Heart right ventricle (tissue), 16 donors: ENCODE results near the gene ATG16L1. TPM values are rescaled to one million over a fixed set of nuclear protein-coding genes. Genes with fewer than 3 reads are reported as not detected.

Experiments used
- ATAC-seq, 8 donors: fragments of 200-7000 bp; cut with Tn5 transposase; one replicate each; pipeline ENCODE4 v1.9.1; 2020; ENCODE audit warnings: mild to moderate bottlenecking in 8 of 8, moderate library complexity in 8 of 8, moderate number of reproducible peaks in 1 of 8
- DNase-seq, 2 donors: peaks; one replicate each; pipeline ENCODE4 v3.0.0-alpha.2; 2020
- H3K27ac ChIP-seq, 10 donors: fragments of 200-600 bp; sonication (generic) in 2 of 10; one replicate each; pipeline versions ENCODE4 v1.5.0 to v1.8.0; 2020 to 2022; ENCODE audit warnings: mild to moderate bottlenecking in 3 of 10
- H3K27me3 ChIP-seq, 7 donors: fragments of 200-600 bp; one replicate each; pipeline ENCODE4 v1.8.0; 2021 to 2022; ENCODE audit warnings: mild to moderate bottlenecking in 2 of 7
- H3K36me3 ChIP-seq, 9 donors: fragments of 200-600 bp; sonication (generic) in 1 of 9; one replicate each; pipeline versions ENCODE4 v1.5.0 to v1.8.0; 2020 to 2022; ENCODE audit warnings: mild to moderate bottlenecking in 2 of 9
- H3K4me1 ChIP-seq, 9 donors: fragments of 200-600 bp; sonication (generic) in 1 of 9; one replicate each; pipeline versions ENCODE4 v1.5.0 to v1.8.0; 2020 to 2022; ENCODE audit warnings: mild to moderate bottlenecking in 4 of 9
- H3K4me3 ChIP-seq, 10 donors: fragments of 200-600 bp; sonication (generic) in 2 of 10; one replicate each; pipeline versions ENCODE4 v1.5.0 to v1.8.0; 2020 to 2022; ENCODE audit warnings: mild to moderate bottlenecking in 7 of 10, moderate library complexity in 2 of 10
- H3K9me3 ChIP-seq, 11 donors: fragments of 200-600 bp in 10 of 11; sonication (generic) in 2 of 11; one replicate each; pipeline versions ENCODE4 v1.5.0 to v1.8.0; 2013 to 2022; ENCODE audit warnings: mild to moderate bottlenecking in 2 of 11, control low read depth in 1 of 11, moderate library complexity in 1 of 11
- CTCF ChIP-seq, 9 donors: fragments of 200-600 bp; sonication (generic) in 2 of 9; IDR thresholded peaks; one replicate each; pipeline versions ENCODE4 v1.5.0 to v1.8.0; 2021 to 2022; ENCODE audit warnings: antibody characterized with exemption in 9 of 9, mild to moderate bottlenecking in 5 of 9, moderate library complexity in 1 of 9
- WGBS, 2 donors: extraction: QIAGEN DNeasy Blood & Tissue Kit; methylation state at CpG; one replicate each; pipeline ENCODE4 v1.1.7; 2013; ENCODE audit warnings: inconsistent platforms in 1 of 2; 5-methylcytosine and 5-hydroxymethylcytosine counted together
- intact Hi-C, 10 donors: fragments of 100-400 bp; cut with DNase I; formaldehyde crosslinking; loops; one replicate each; pipeline versions ENCODE4 v1.11.1 to v1.14.2; 2022
- polyA plus RNA-seq, 2 donors: library from polyadenylated mRNA; stranded (reverse); fragments of 200-250 nt; gene quantifications; one replicate each; pipeline ENCODE4 v1.2.3, GENCODE V29; 2013
- total RNA-seq, 10 donors: library from RNA; stranded (reverse); fragmentation: NEBNext Ultra II Directional in 3 of 10; extraction: Animal tissue kit (Norgen Biotek cat#: 25700) in 3 of 10; gene quantifications; one replicate each; pipeline versions ENCODE4 v1.2.1 to v1.2.4, GENCODE V29; 2021 to 2023
- donor health status: Arrhythmogenic right ventricular cardiomyopathy.
- donor health status: ischemic (EF 13 %, LVEDD 7.1; RV severe dilation, severe dysfunction).
- donor health status: healthy with polysubstance abuse.
- donor health status: DM: no; HTN: yes; CAD: no.
- donor health status: DM: no; HTN: no; CAD: no.
- donor health status: ischemic (EF 25% LVEDD 6.9; RV normal size, moderate dysfunction).
- donor health status: ischemic (EF 25% LVEDD 5.7; RV mildly dilated, moderate dysfunction).
- donor health status: healthy.
- donor health status: DM: yes; HTN: yes; CAD: no.
- donor health status: Ischemic cardiomyopathy.
- donor health status: ischemic (EF 35%, LVEDD 5.7; RV mildly dilated, moderate dysfunction).
- donor health status: nonischemic (EF 11% LVEDD 7.7; RV severe dilation, severe dysfunction).
- donor health status: DM: yes; HTN: yes; CAD: no.
- donor health status: PGD.
- donor health status: ischemic (EF 29% LVEDD 5.4; RV normal size, mild dysfunction).
- donor health status: nonischemic (EF 23%, LVEDD 6.1; RV moderate dilation, normal function).

The ATG16L1 gene
- total and polyA plus RNA-seq, 12 donors = 7.4 to 19.2 (median 15.5) TPM

- no peak overlapping the region for H3K4me3 ChIP-seq
- H3K4me1 ChIP-seq = peaks cover 0 to 7% (median 0%) of the 10 kb centered on the region in 9 donors
- DNase-seq (no peak), ATAC-seq (no peak)
- H3K27me3 ChIP-seq = peaks cover 0 to 6% (median 0%) of the 10 kb centered on the region in 7 donors
- no peaks in the 10 kb centered on the region for H3K36me3 ChIP-seq
- 77 to 80% methylated on average over 7 of the region's 7 CpGs for WGBS, 2 donors
- TF ChIP-seq CTCF (IDR thresholded peaks at IDR 0.05) = no peak
- intact Hi-C loops = no loop called here
- H3K27ac ChIP-seq = no peak overlapping the region
- no peaks in the 10 kb centered on the region for H3K9me3 ChIP-seq
Observed at GRCh38 chr2:233227346-233227978, 24.0 kb upstream of the ATG16L1 start.

DNA sequence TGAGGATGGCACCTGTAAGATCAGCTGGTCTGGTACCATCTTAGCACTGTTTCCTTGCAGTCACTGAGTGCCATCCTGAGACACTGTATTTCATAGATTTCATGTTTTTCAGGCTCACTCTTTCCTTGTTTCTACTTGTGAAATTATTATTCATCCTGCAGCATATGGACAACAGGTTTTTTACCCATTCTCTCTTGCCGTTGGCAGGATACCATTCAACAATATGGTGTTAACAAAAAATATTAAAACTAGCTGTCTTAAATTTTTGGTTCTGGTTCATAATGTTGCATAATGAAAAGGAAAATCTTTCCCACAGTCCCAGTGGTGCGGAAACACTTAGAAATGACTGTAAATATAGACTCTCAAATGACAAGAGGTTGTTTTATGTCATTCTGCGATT lies 23.1 kb upstream of the ATG16L1 start:
- no peaks in the 10 kb centered on the region for H3K9me3 ChIP-seq
- no peak for ATAC-seq

GRCh38 chr2:233233618-233234230 lies 17.7 kb upstream of the ATG16L1 start:
- H3K27ac ChIP-seq = peak overlapping the region in 1 of 10 donors; percentile 44
- DNase-seq = no peak
- H3K36me3 ChIP-seq = no peaks in the 10 kb centered on the region
- no peak overlapping the region for H3K4me3 ChIP-seq
- ATAC-seq = no peak
- H3K9me3 ChIP-seq = no peaks in the 10 kb centered on the region
- H3K27me3 ChIP-seq = no peaks in the 10 kb centered on the region
- TF ChIP-seq CTCF (IDR thresholded peaks at IDR 0.05) = no peak
- peaks cover 0 to 24% (median 0%) of the 10 kb centered on the region in 9 donors for H3K4me1 ChIP-seq
- 66 to 68% methylated on average over 4 of the region's 4 CpGs for WGBS, 2 donors
- intact Hi-C loops = no loop called here

More for the DNA sequence above, 23.1 kb upstream of the ATG16L1 start:
- DNase-seq = no peak
- TF ChIP-seq CTCF (IDR thresholded peaks at IDR 0.05) = no peak
- H3K36me3 ChIP-seq = no peaks in the 10 kb centered on the region
- WGBS, 2 donors = 91 to 94% methylated on average over 3 of the region's 3 CpGs
- H3K27ac ChIP-seq = no peak overlapping the region
- intact Hi-C loops = no loop called here
- peaks cover 0 to 6% (median 0%) of the 10 kb centered on the region in 7 donors for H3K27me3 ChIP-seq
- no peak overlapping the region for H3K4me3 ChIP-seq
- H3K4me1 ChIP-seq = peaks cover 0 to 9% (median 0%) of the 10 kb centered on the region in 9 donors

DNA sequence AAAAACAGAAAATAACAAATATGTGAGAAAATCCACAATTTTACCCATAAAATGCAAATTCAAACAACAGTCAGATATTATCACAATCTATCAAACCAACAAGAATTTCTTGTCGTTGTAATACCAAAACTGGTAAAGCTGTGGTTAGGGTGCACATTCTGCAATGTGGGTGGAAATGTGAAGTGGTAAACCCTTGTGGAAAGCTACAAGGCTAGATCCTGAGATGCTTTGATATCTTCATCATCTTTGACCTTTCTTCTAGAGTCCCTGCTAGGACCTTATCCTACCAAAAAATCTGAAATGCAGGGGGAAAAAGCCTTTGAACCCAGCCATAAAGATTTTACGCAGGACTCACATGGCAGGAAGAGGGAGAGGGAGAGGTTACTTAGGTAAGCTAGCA lies 17.2 kb upstream of the ATG16L1 start:
- Histone ChIP-seq H3K9me3 (no peaks in the 10 kb centered on the region), H3K4me3 (no peak overlapping the region), H3K27ac (peak overlapping the region in 1 of 10 donors; percentile 44), H3K4me1 (peaks cover 0 to 24% (median 0%) of the 10 kb centered on the region in 9 donors), H3K36me3 (no peaks in the 10 kb centered on the region), H3K27me3 (no peaks in the 10 kb centered on the region)
- no peak for ATAC-seq
- intact Hi-C loops = no loop called here
- TF ChIP-seq CTCF (IDR thresholded peaks at IDR 0.05) = no peak
- DNase-seq = no peak
- WGBS, 2 donors = 86 to 91% methylated on average over 2 of the region's 2 CpGs
